ENCODE results near the gene INMT.

The INMT gene

GRCh38 chr7:30790356-30790755 lies 38.4 kb downstream of the INMT start:
- no peak for DNase-seq

- no peak for DNase-seq
Observed at GRCh38 chr7:30791114-30791513, 39.2 kb downstream of the INMT start.

GRCh38 chr7:30795161-30795948 lies 43.4 kb downstream of the INMT start:
- no peak for DNase-seq

GRCh38 chr7:30796105-30796869 lies 44.4 kb downstream of the INMT start:
- DNase-seq = no peak

- no peak for DNase-seq
Observed at GRCh38 chr7:30797176-30798040, 45.5 kb downstream of the INMT start.

GRCh38 chr7:30799206-30799975 lies 47.5 kb downstream of the INMT start:
- DNase-seq = peak; percentile 4 to 22

GRCh38 chr7:30799976-30800661 lies 48.2 kb downstream of the INMT start:
- DNase-seq = no peak

GRCh38 chr7:30800785-30801252 lies 48.9 kb downstream of the INMT start:
- peak; percentile 23 to 78 for DNase-seq

- DNase-seq = no peak
Observed at GRCh38 chr7:30802812-30803211, 50.9 kb downstream of the INMT start.

- no peak for DNase-seq
Observed at GRCh38 chr7:30804078-30804661, 52.2 kb downstream of the INMT start.

- DNase-seq = no peak
Observed at GRCh38 chr7:30805081-30805691, 53.3 kb downstream of the INMT start.

- no peak for DNase-seq
Observed at GRCh38 chr7:30805931-30806330, 54.0 kb downstream of the INMT start.

Measured in inflammatory macrophage treated with lipopolysaccharide for 1 hour (primary cell).